Sciatic nerve (tissue), 2 donors: Measurements from ENCODE around the gene NUP210. TPM values are rescaled to one million over a fixed set of nuclear protein-coding genes. Genes with fewer than 3 reads are reported as not detected.

Experiments
- ATAC-seq: fragments of 200-7000 bp; cut with Tn5 transposase; one replicate; pipeline ENCODE4 v1.9.1; 2020; ENCODE audit warnings: mild to moderate bottlenecking, moderate library complexity
- DNase-seq: peaks from one replicate; pipeline ENCODE4 v3.0.0-alpha.2; 2020; ENCODE audit warnings: low spot score
- intact Hi-C: fragments of 100-400 bp; cut with DNase I; formaldehyde crosslinking; loops from one replicate; pipeline ENCODE4 v1.14.2; 2022
- total RNA-seq: library from RNA; stranded (reverse); fragmentation: NEBNext Ultra II Directional; extraction: Animal tissue kit (Norgen Biotek cat#: 25700); gene quantifications from one replicate; pipeline ENCODE4 v1.2.1, GENCODE V29; 2021
- donor health status: DM: no; HTN: no; CAD: no.
- donor health status: DM: no; HTN: no; CAD: no.

The NUP210 gene
- total RNA-seq, 1 donor from 2014 or later = 5.5 TPM

GRCh38 chr3:13286873-13287272 lies 133.2 kb downstream of the NUP210 start:
- ATAC-seq = no peak
- intact Hi-C loops = no loop called here

GRCh38 chr3:13285007-13285567 lies 135.0 kb downstream of the NUP210 start:
- DNase-seq (no peak), ATAC-seq (no peak)
- intact Hi-C loops = no loop called here

More at GRCh38 chr3:13286873-13287272, 133.2 kb downstream of the NUP210 start:
- no peak for DNase-seq

GRCh38 chr3:13283877-13284264 lies 136.3 kb downstream of the NUP210 start:
- intact Hi-C loops = no loop called here
- no peak for DNase-seq
- ATAC-seq = no peak

- ATAC-seq (no peak), DNase-seq (no peak)
- intact Hi-C loops = no loop called here
Measured at GRCh38 chr3:13282986-13283876, 136.9 kb downstream of the NUP210 start.

- ATAC-seq = no peak
- intact Hi-C loops = no loop called here
- DNase-seq = no peak
Measured at GRCh38 chr3:13282358-13282985, 137.7 kb downstream of the NUP210 start.

GRCh38 chr3:13281507-13282357 lies 138.4 kb downstream of the NUP210 start:
- DNase-seq (peak; percentile 72), ATAC-seq (peak; percentile 78)
- intact Hi-C loops = no loop called here

GRCh38 chr3:13280811-13281506 lies 139.2 kb downstream of the NUP210 start:
- intact Hi-C loops = no loop called here
- DNase-seq (no peak), ATAC-seq (peak; percentile 15)

GRCh38 chr3:13280122-13280790 lies 139.9 kb downstream of the NUP210 start:
- ATAC-seq (no peak), DNase-seq (no peak)
- intact Hi-C loops = no loop called here

GRCh38 chr3:13279532-13279910 lies 140.6 kb downstream of the NUP210 start:
- intact Hi-C loops = no loop called here
- ATAC-seq (no peak), DNase-seq (no peak)

GRCh38 chr3:13278783-13279531 lies 141.2 kb downstream of the NUP210 start:
- intact Hi-C loops = no loop called here
- ATAC-seq (no peak), DNase-seq (no peak)

- intact Hi-C loops = no loop called here
- no peak for DNase-seq
- no peak for ATAC-seq
Measured at GRCh38 chr3:13277860-13278531, 142.1 kb downstream of the NUP210 start.

- intact Hi-C loops = no loop called here
- no peak for DNase-seq
- ATAC-seq = peak; percentile 16
Measured at GRCh38 chr3:13277196-13277813, 142.8 kb downstream of the NUP210 start.

- ATAC-seq (peak; percentile 65), DNase-seq (no peak)
- intact Hi-C loops = no loop called here
Measured at GRCh38 chr3:13276438-13277195, 143.5 kb downstream of the NUP210 start.

GRCh38 chr3:13275376-13276005 lies 144.6 kb downstream of the NUP210 start:
- intact Hi-C loops = no loop called here
- ATAC-seq (no peak), DNase-seq (no peak)

- ATAC-seq (no peak), DNase-seq (no peak)
- intact Hi-C loops = no loop called here
Measured at GRCh38 chr3:13274551-13275332, 145.4 kb downstream of the NUP210 start.
